ENCODE data around the gene SMG6.

SMG6 gene

GRCh38 chr17:2067048-2067561 lies 236.5 kb downstream of the SMG6 start:
- Histone ChIP-seq H4K8ac (ENCODE audit: low read length) (peak overlapping the region; percentile 50), H3K27me3 (ENCODE audit: control insufficient read depth in 1 of 2, insufficient read depth in 1 of 2, low read length in 2 of 2) (no peaks in the 10 kb centered on the region), H3K9ac (ENCODE audit: low read length) (peak overlapping the region; percentile 66), H3K23ac (ENCODE audit: low read length in 2 of 2) (peak overlapping the region in 1 of 2 experiments; percentile 18), H2BK15ac (ENCODE audit: low read depth, poor library complexity, severe bottlenecking) (peak overlapping the region; percentile 68), H3K4me3 (ENCODE audit: insufficient read depth in 1 of 2, low read depth in 1 of 2, low read length in 2 of 2) (no peak overlapping the region), H2AK5ac (ENCODE audit: low read length, severe bottlenecking) (peak overlapping the region; percentile 61), H3K18ac (ENCODE audit: low read depth in 1 of 2, low read length in 2 of 2) (peak overlapping the region; percentile 79 to 86), H3K36me3 (ENCODE audit: control insufficient read depth in 1 of 2, insufficient read depth in 2 of 2, low read depth in 1 of 2, low read length in 2 of 2) (peaks cover 49 to 56% of the 10 kb centered on the region in 2 experiments), H3K4me1 (ENCODE audit: control insufficient read depth, insufficient read depth, low read depth, low read length) (peaks cover 80% of the 10 kb centered on the region), H3K79me1 (replicated peaks; ENCODE audit: low read length, poor library complexity, severe bottlenecking) (peaks cover 19% of the 10 kb centered on the region), H2AFZ (ENCODE audit: low read depth, low read length) (no peak overlapping the region), H4K91ac (ENCODE audit: low read length) (peak overlapping the region; percentile 74), H2BK120ac (ENCODE audit: low read depth, low read length) (peak overlapping the region; percentile 1), H2BK12ac (ENCODE audit: low read length in 2 of 2) (peak overlapping the region; percentile 56 to 88), H3K4ac (ENCODE audit: low read depth in 1 of 2, low read length in 2 of 2) (peak overlapping the region; percentile 75 to 80), H3K9me3 (ENCODE audit: control insufficient read depth, low read length) (no peaks in the 10 kb centered on the region), H3K4me2 (ENCODE audit: low read length, poor library complexity, severe bottlenecking) (no peak overlapping the region), H3K14ac (ENCODE audit: low read length in 2 of 2) (no peak overlapping the region), H2BK5ac (ENCODE audit: low read depth, low read length, poor library complexity, severe bottlenecking) (peak overlapping the region; percentile 39), H3K27ac (ENCODE audit: low read length, poor library complexity, severe bottlenecking) (peak overlapping the region; percentile 93)
- peak; percentile 48 for DNase-seq
- WGBS: 85% methylated on average over 14 of the region's 14 CpGs

- no peak overlapping the region for H2BK15ac ChIP-seq (ENCODE audit: low read depth, poor library complexity, severe bottlenecking)
Observed at GRCh38 chr17:2065949-2066400, 237.6 kb downstream of the SMG6 start.

GRCh38 chr17:2064980-2065785 lies 238.4 kb downstream of the SMG6 start:
- Histone ChIP-seq H4K8ac (ENCODE audit: low read length) (peak overlapping the region; percentile 41), H2BK5ac (ENCODE audit: low read depth, low read length, poor library complexity, severe bottlenecking) (no peak overlapping the region), H2AFZ (ENCODE audit: low read depth, low read length) (no peak overlapping the region), H3K36me3 (ENCODE audit: control insufficient read depth in 1 of 2, insufficient read depth in 2 of 2, low read depth in 1 of 2, low read length in 2 of 2) (peaks cover 46 to 54% of the 10 kb centered on the region in 2 experiments), H3K4me2 (ENCODE audit: low read length, poor library complexity, severe bottlenecking) (no peak overlapping the region), H2BK15ac (ENCODE audit: low read depth, poor library complexity, severe bottlenecking) (peak overlapping the region; percentile 92), H3K23ac (ENCODE audit: low read length in 2 of 2) (no peak overlapping the region), H2AK5ac (ENCODE audit: low read length, severe bottlenecking) (peak overlapping the region; percentile 54), H3K14ac (ENCODE audit: low read length in 2 of 2) (peak overlapping the region in 1 of 2 experiments; percentile 76), H2BK120ac (ENCODE audit: low read depth, low read length) (no peak overlapping the region), H3K9me3 (ENCODE audit: control insufficient read depth, low read length) (no peaks in the 10 kb centered on the region), H3K4me1 (ENCODE audit: control insufficient read depth, insufficient read depth, low read depth, low read length) (peaks cover 73% of the 10 kb centered on the region), H4K91ac (ENCODE audit: low read length) (peak overlapping the region; percentile 60), H2BK12ac (ENCODE audit: low read length in 2 of 2) (peak overlapping the region; percentile 14 to 42), H3K79me1 (replicated peaks; ENCODE audit: low read length, poor library complexity, severe bottlenecking) (peaks cover 14% of the 10 kb centered on the region), H3K4me3 (ENCODE audit: insufficient read depth in 1 of 2, low read depth in 1 of 2, low read length in 2 of 2) (no peak overlapping the region), H3K4ac (ENCODE audit: low read depth in 1 of 2, low read length in 2 of 2) (peak overlapping the region; percentile 42 to 47), H3K9ac (ENCODE audit: low read length) (peak overlapping the region; percentile 93), H3K27me3 (ENCODE audit: control insufficient read depth in 1 of 2, insufficient read depth in 1 of 2, low read length in 2 of 2) (no peaks in the 10 kb centered on the region), H3K18ac (ENCODE audit: low read depth in 1 of 2, low read length in 2 of 2) (peak overlapping the region; percentile 35 to 76), H3K27ac (ENCODE audit: low read length, poor library complexity, severe bottlenecking) (peak overlapping the region; percentile 93)
- 88% methylated on average over 23 of the region's 24 CpGs for WGBS
- DNase-seq: peak; percentile 68

More at GRCh38 chr17:2065949-2066400, 237.6 kb downstream of the SMG6 start:
- peak overlapping the region in 1 of 2 experiments; percentile 75 for H3K18ac ChIP-seq (ENCODE audit: low read depth in 1 of 2, low read length in 2 of 2)
- H3K14ac ChIP-seq (ENCODE audit: low read length in 2 of 2): peak overlapping the region in 1 of 2 experiments; percentile 22
- H3K27ac ChIP-seq (ENCODE audit: low read length, poor library complexity, severe bottlenecking): peak overlapping the region; percentile 93
- H3K4me1 ChIP-seq (ENCODE audit: control insufficient read depth, insufficient read depth, low read depth, low read length): peaks cover 77% of the 10 kb centered on the region
- peak overlapping the region in 1 of 2 experiments; percentile 48 for H3K4ac ChIP-seq (ENCODE audit: low read depth in 1 of 2, low read length in 2 of 2)
- no peak overlapping the region for H3K23ac ChIP-seq (ENCODE audit: low read length in 2 of 2)
- H3K79me1 ChIP-seq (replicated peaks; ENCODE audit: low read length, poor library complexity, severe bottlenecking): peaks cover 19% of the 10 kb centered on the region
- DNase-seq: no peak
- no peak overlapping the region for H2BK5ac ChIP-seq (ENCODE audit: low read depth, low read length, poor library complexity, severe bottlenecking)
- H3K36me3 ChIP-seq (ENCODE audit: control insufficient read depth in 1 of 2, insufficient read depth in 2 of 2, low read depth in 1 of 2, low read length in 2 of 2): peaks cover 46 to 54% of the 10 kb centered on the region in 2 experiments
- H3K4me3 ChIP-seq (ENCODE audit: insufficient read depth in 1 of 2, low read depth in 1 of 2, low read length in 2 of 2): peak overlapping the region in 1 of 2 experiments; percentile 28
- no peaks in the 10 kb centered on the region for H3K27me3 ChIP-seq (ENCODE audit: control insufficient read depth in 1 of 2, insufficient read depth in 1 of 2, low read length in 2 of 2)
- H3K4me2 ChIP-seq (ENCODE audit: low read length, poor library complexity, severe bottlenecking): no peak overlapping the region
- peak overlapping the region; percentile 54 for H2AK5ac ChIP-seq (ENCODE audit: low read length, severe bottlenecking)
- H3K9me3 ChIP-seq (ENCODE audit: control insufficient read depth, low read length): no peaks in the 10 kb centered on the region
- H4K8ac ChIP-seq (ENCODE audit: low read length): peak overlapping the region; percentile 85
- peak overlapping the region; percentile 67 for H4K91ac ChIP-seq (ENCODE audit: low read length)
- WGBS: 85% methylated on average over 10 of the region's 10 CpGs
- H2BK12ac ChIP-seq (ENCODE audit: low read length in 2 of 2): peak overlapping the region; percentile 12 to 77
- peak overlapping the region; percentile 24 for H2BK120ac ChIP-seq (ENCODE audit: low read depth, low read length)
- no peak overlapping the region for H2AFZ ChIP-seq (ENCODE audit: low read depth, low read length)
- peak overlapping the region; percentile 66 for H3K9ac ChIP-seq (ENCODE audit: low read length)

- Histone ChIP-seq H3K23ac (ENCODE audit: low read length in 2 of 2) (no peak overlapping the region), H2BK120ac (ENCODE audit: low read depth, low read length) (no peak overlapping the region), H3K79me1 (replicated peaks; ENCODE audit: low read length, poor library complexity, severe bottlenecking) (peaks cover 15% of the 10 kb centered on the region), H2BK15ac (ENCODE audit: low read depth, poor library complexity, severe bottlenecking) (no peak overlapping the region), H3K27ac (ENCODE audit: low read length, poor library complexity, severe bottlenecking) (peak overlapping the region; percentile 6), H3K27me3 (ENCODE audit: control insufficient read depth in 1 of 2, insufficient read depth in 1 of 2, low read length in 2 of 2) (no peaks in the 10 kb centered on the region), H2AK5ac (ENCODE audit: low read length, severe bottlenecking) (peak overlapping the region; percentile 84), H3K18ac (ENCODE audit: low read depth in 1 of 2, low read length in 2 of 2) (peak overlapping the region; percentile 59 to 76), H2BK12ac (ENCODE audit: low read length in 2 of 2) (peak overlapping the region in 1 of 2 experiments; percentile 42), H3K4ac (ENCODE audit: low read depth in 1 of 2, low read length in 2 of 2) (peak overlapping the region in 1 of 2 experiments; percentile 47), H3K4me3 (ENCODE audit: insufficient read depth in 1 of 2, low read depth in 1 of 2, low read length in 2 of 2) (no peak overlapping the region), H3K9me3 (ENCODE audit: control insufficient read depth, low read length) (no peaks in the 10 kb centered on the region), H3K4me1 (ENCODE audit: control insufficient read depth, insufficient read depth, low read depth, low read length) (peaks cover 72% of the 10 kb centered on the region), H3K14ac (ENCODE audit: low read length in 2 of 2) (peak overlapping the region in 1 of 2 experiments; percentile 76), H3K9ac (ENCODE audit: low read length) (peak overlapping the region; percentile 93), H3K4me2 (ENCODE audit: low read length, poor library complexity, severe bottlenecking) (no peak overlapping the region), H4K8ac (ENCODE audit: low read length) (peak overlapping the region; percentile 41), H2BK5ac (ENCODE audit: low read depth, low read length, poor library complexity, severe bottlenecking) (no peak overlapping the region), H4K91ac (ENCODE audit: low read length) (no peak overlapping the region), H2AFZ (ENCODE audit: low read depth, low read length) (no peak overlapping the region), H3K36me3 (ENCODE audit: control insufficient read depth in 1 of 2, insufficient read depth in 2 of 2, low read depth in 1 of 2, low read length in 2 of 2) (peaks cover 48 to 54% of the 10 kb centered on the region in 2 experiments)
- DNase-seq: peak; percentile 47
- WGBS: 62% methylated on average over 6 of the region's 6 CpGs
Observed at GRCh38 chr17:2064520-2064971, 239.0 kb downstream of the SMG6 start.
